ENCODE data around the gene MITF. TPM values are rescaled to one million over a fixed set of nuclear protein-coding genes. Genes with fewer than 3 reads are reported as not detected.

Gene MITF
- total RNA-seq, 2 donors from 2014 or later: 1.8 to 3.0 TPM

GRCh38 chr3:70011582-70011981 lies 272.3 kb downstream of the MITF start:
- no peak overlapping the region for H3K27ac ChIP-seq (ENCODE audit: low read depth, low read length)
- Mint-ChIP-seq H3K27me3 (ENCODE audit: insufficient read depth) (no peaks in the 10 kb centered on the region), H3K27ac (no peak overlapping the region), H3K9me3 (peaks cover 4% of the 10 kb centered on the region), H3K36me3 (ENCODE audit: low read depth) (no peaks in the 10 kb centered on the region), H3K4me1 (no peaks in the 10 kb centered on the region), H3K4me3 (no peak overlapping the region)
- H3K4me3 ChIP-seq (ENCODE audit: low read length): no peak overlapping the region
- no peak for TF ChIP-seq CTCF (conservative IDR thresholded peaks at IDR 0.05)
- H3K27me3 ChIP-seq (ENCODE audit: control insufficient read depth, insufficient read depth, low read length, poor library complexity, severe bottlenecking): no peaks in the 10 kb centered on the region
- DNase-seq: no peak
- no peaks in the 10 kb centered on the region for H3K36me3 ChIP-seq (ENCODE audit: control insufficient read depth, insufficient read depth, low read length)
- H3K9me3 ChIP-seq (ENCODE audit: control insufficient read depth, low read length): no peaks in the 10 kb centered on the region
- H3K4me1 ChIP-seq (ENCODE audit: control insufficient read depth, insufficient read depth, low read length): no peaks in the 10 kb centered on the region
- 79 to 91% methylated on average over 1 of the region's 1 CpG for WGBS, 2 experiments (ENCODE audit: insufficient coverage in 1 of 2, insufficient read length in 1 of 2)
- no peak overlapping the region for H3K9ac ChIP-seq (ENCODE audit: extremely low read depth, low read length, poor library complexity, severe bottlenecking)
